ENCODE results near the gene SUN5.

SUN5 gene

DNA sequence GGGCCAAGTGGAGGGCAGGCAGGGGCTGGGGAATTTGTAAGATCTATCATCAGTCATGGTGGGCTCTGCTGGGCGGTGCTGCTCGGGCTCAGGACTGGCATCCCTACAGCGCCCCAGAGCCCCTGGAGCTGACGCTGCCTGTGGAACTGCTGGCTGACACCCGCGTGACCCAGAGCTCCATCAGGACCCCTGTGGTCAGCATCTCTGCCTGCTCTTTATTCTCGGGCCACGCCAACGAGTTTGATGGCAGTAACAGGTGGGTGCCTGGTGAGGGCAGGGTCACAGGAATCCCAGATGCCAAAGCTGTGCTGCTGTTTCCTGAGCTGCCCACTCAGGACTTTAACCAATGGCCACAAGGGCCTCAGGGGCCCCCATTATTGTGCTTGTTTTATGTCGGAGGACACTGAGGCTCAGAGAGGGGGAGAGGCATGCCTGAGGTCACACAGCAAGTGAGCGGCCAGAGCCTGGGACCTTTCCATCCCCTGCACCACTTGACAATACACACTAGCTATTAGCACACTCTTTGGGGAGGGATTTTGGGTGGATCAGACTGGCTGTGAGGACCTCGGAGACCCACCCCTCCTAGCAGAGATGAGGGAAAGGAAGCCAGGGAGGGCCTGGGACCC lies 9.6 kb upstream of the SUN5 start:
- DNase-seq = no peak

DNA sequence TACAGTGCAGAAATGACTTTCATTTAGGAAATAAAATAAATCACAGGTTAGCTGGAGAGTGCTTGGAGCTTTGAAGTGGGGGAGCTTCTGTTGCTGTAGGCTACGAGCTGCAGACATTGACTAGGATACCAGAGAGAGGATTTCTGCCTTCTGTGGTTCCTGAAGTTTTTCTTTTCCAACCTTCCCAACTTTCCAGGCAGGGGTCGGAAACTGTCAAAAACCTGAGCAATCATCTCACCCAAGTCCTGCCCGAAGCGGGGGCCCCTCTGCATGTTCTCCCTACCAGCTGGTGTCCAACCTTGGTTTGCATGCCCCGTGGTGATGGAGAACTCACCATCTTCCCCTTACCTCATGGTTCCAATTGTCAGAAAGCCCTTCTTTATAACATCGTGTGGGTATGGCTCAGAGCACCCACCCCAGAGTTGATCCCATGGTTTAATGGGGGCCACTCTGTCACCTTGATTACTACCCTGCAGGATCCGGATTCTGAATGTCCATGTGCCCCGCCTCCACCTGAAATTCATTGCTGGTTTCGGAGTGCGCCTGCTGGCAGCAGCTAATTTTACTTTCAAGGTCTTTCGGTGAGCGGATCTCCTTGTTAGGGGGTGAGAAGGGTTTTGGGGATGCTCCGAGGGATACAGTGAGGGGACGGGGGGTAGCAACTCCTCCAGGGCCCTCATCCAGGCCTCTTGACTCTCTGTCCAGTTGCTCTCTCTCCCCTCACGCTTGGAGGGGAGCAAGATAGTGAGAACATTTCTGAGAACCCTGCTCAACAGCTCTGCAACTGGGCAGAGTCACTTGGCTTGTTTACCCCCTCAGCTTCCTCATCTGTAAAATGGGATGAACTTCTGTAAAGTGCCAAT lies 8.3 kb upstream of the SUN5 start:
- DNase-seq = no peak

DNA sequence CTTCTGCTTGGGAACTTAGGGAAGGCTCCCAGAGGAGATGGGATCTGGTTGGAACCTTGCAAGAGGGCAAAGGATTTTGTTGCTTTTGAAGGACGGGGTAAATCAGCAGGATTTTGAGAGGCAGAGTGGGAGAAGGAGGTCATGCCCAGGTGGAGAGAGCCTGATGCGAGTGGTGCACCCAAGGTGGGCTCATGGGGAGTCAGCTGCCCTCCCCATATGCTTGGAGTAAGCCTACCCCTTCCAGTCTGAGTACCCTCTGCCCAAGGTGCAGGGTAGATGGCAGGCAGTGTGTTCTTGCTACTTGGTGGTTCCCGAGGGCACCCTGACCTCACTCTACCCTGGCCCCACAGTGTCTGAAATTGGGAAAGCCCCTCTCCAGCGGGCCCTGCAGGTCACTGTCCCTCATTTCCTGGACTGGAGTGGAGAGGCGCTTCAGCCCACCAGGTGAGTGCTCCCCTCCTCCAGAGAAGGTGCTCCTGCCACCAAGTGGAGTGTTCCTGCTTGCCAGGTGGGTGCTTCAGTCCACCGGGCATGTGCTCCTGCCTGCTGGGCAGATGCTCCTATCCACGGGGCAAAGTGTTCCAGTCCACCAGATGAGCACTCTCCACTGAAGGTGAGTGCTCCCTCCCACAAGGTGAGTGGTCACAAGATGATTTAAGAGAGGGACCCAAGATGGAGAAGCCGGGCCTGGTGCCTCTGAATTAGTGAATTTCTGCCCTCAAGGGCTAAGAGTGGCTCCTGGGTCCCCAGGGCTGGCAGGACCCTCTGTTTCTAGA lies 6.6 kb upstream of the SUN5 start:
- DNase-seq = no peak

DNA sequence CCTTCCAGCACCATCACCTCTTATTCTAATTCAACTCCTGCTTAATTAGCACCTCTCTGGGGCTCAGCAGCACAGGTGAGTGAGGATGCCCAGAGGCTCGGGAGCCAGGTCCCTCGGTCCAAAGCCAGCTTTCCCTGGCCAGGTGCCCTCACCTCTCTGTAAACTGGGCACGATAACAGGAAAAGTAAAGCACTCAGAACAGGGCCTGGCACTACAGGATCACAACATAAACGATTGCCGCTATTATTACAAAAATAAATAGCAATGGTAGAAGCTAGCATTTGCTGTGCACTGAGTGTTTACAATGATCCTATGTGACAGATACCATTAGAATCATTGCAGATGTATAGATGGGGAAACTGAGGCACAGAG lies 5.9 kb upstream of the SUN5 start:
- no peak for DNase-seq

DNA sequence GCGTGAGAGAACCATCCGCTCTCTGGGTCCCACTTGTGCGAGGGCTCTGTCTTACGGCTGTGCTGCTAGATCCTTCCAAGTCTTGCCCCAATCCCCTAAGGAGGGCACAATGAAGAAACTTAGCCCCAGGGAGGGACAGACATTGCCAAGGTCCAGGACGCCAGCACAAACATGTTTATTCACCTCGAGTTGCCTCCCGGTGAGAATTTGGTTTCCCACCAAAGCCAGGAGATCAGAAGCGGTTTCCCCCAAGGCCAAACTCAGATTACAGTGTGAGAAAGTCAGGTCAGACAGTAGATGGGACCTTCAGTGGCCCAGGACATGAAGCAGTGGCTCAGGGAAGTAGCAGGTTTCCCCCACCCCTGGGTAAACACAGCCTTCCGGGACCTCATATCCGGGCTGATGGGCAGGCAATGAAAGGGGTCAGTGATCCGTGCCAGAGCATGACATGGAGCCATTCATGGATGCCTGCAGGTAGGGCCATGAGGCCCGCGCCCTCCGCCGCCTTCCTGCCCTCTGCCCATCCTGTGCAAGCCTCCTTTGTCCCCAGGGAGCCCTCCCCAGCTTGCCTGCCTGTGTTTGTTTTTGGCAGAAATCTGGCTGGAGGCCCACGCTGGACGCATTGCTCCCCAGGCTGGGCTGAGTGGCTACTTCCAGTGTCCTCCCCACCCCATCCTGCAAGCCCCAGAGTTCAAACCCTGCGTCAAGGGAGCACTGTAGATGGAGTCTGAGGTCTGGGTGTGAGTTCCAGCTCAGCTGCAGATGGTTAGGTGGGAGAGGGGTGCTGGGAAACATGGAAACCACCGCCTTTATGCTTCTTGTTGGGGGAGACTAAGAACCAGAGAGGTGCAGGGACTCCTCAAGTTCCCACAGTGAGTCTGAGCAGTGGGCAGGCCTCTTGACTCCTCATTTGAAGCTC lies 5.2 kb upstream of the SUN5 start:
- no peak for DNase-seq

DNA sequence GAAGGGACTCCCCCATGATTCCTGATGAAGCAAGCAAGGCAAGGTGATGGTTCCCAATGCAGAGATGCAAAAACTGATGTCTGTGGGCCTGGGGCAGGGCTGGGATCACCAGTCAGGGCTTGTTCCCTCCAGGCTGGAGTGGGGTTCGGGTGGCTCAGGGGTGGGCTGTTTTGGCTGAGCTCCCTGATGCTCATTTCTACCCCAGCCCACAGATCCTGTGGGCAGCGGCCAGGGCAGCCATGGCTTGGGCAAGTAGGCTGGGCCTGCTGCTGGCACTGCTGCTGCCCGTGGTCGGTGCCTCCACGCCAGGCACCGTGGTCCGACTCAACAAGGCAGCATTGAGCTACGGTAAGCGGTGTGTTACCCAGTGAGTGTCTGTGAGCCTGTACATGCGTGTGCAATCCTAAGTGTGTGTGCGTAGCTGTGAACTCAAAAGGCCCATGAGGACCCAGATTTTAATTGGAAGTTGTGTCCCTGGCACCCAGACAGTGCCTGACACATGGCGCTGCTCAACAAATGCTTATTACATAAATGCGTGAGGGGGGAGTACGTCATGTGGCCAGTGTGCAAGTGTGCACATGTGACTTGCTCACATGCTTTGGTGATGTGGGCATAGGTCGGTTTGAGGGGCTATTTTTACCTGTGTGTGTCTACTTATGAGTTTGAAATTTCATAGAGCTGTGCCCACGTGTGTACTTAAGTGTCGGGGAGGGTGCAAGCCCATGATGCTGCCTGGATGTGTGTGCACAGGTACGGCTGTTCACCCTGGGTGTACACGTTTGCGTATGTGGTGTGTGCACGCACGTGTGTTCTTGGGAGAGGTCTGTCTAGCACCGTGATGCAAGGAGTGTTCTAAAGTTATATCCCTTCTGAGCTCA lies 4.3 kb upstream of the SUN5 start:
- DNase-seq = no peak

DNA sequence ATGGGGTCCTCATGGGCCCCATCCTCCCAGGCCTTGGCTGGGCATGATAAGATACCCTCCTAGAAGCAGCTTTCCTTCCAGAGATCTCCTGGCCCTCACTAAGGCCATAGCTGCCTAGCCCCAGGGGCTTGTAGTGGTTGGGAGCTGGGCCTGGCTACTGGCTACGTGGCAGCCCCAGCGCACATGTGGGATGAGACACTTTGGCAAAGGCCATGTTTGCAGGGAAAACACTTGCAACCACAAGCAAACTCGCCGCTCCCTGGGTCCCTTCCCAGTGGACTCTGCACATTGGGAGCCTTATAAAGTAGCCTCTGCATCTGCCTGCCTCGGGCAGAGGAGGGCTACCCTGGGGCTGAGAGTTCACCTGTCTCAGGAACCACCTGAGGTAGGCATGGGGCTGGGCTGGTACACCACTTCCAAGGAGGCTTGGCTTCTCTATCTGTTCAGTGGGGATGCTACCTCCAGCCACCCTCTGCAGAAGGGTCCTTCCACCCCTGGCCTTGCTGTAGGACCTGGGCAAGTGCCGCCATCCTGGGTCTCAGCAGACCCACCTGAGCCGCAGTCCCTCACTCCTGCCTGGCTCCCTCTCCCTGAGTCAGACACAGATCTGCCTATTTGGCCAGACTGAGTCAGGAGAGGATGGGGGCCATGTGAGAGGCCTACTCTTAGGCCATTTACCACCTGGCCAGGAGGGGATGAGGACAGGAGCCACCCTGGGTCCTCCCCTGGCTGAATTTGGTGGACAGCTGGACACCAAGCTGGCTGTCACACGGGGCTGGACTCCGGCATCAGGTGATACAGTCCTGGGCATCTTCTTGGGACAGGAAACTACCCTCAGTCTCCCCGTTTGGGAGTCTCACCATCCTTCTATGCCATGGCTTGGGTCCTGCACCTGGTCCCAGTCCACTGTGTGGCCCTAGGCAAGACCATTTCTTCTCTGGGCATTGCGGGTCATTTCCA lies 3.4 kb upstream of the SUN5 start, which contains the start of gene BPIFB2:
TSS of gene BPIFB2 (plus strand) at position 329 of the 960 bp plus-strand sequence. CDS start 871 bp downstream, outside the sequence.
- no peak for DNase-seq

DNA sequence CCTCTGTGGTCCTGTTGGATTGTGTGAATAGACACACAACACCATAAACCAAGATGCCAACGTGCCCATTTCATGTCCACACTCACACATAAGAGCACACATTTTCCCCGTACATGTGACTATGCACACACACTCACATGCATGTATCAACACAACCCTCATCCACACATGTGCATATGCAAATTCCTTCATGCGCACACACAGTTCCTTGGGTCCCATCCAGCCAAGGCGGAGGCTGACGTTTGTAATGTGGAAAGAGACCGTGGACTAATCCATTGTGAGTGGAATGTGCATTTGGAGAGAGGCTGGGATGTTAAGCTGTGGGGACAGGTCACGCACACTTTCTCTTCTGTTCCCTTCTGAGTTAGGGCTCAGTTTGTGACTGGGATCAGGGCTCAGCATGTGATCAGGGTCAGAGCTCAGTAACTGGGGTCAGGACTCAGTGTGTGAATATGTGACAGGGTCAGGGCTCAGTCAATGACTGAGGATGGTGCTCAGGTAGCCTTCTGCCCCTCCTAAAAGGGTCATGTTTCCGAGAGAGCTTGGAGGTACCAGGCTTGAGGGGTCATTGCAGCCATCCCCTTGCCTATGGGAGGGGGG lies 2.6 kb upstream of the SUN5 start:
- DNase-seq = no peak

DNA sequence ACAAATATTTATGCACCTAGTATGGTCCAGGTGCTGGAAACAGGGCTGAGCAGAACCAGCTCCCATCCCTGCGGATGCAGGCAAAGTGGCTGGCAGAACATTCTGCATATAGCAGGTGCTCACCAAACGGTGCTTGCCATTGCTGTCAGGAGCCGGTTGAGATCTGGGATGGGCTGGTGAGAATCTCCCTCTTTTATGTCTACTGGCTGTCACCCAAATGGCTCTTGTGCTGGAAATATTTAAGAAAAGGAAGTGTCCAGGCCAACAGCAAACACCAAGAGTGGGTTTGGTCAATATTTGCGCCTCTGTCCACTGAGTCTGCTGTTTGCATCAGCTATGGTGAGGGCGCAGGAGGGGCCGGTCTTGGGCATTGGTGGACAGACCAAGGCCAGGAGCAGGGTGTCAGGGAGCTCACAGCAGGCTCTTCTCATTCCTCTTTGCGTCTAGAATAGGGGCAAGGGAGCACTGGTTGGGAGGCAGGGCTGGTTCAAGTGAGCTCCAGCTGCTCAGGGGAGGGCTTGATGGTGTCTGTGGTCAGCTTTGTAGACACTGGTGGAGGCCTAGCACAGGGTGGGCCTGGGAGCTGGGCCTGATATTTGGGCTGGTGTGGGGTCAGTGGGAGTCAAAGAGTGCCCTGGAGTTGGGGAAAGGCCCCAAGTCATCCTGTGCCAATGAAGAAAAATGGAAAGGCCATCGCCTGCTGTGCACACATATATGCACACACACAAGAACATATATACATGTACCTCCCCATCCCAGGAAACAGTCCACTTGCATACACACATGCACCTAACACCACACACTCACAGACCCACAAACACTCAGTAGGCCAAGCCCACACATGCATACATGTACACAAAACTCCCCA lies 1.9 kb upstream of the SUN5 start:
- no peak for DNase-seq

DNA sequence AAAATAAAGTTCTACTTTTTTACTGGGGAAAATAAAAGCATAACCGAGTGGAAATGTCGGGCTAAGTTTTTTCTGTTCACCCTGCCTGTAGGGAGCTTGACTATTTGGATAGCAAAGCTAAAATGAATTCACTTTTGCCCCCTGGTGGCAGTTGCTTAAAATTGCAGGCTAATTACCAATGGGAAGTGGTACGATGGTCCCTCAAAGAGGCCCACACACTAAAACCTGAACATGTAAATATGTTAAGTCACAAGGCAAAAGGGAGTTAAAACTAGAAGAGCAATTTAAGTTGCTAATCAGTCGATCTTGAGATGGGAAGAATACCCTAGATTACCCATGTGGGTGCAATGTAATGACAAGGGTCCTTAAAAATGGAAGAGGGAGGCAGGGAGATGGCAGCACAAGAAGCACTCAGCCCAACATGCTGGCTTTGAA lies 916 bp upstream of the SUN5 start:
- no peak for DNase-seq

DNA sequence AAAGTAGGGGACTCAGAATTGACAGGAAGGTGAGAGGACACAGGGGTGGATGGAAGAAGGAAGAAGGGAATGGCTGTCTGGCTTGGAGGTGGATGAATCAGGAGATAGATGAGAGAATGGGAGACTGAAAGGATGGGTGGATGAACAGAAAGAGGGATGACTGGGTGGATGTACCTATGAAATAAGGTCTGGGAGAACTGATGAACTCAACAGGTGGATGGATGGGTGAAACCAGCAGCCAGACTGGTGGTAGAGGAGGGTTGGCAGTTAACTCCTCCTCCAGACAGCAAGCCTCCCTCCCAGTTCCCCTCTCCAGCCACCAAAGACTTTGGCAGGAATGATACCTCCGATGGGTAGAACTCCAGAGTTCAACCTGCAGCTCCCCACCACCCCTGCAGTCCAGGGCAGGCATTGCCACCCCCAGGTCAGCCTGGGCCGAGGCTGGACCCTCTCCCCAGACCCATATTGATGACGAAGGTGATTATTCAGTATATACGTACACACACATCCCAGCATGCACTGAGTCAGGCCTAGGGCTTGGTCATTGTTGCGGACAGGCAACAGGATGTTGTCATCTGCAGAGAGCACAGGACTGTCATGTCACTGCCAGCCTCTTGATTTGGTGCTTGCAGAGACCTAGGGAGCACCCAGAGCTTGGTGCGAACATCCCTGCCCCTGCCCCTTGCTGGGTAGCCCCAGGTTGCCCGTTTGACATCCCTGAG lies 2.0 kb downstream of the SUN5 start:
- no peak for DNase-seq

DNA sequence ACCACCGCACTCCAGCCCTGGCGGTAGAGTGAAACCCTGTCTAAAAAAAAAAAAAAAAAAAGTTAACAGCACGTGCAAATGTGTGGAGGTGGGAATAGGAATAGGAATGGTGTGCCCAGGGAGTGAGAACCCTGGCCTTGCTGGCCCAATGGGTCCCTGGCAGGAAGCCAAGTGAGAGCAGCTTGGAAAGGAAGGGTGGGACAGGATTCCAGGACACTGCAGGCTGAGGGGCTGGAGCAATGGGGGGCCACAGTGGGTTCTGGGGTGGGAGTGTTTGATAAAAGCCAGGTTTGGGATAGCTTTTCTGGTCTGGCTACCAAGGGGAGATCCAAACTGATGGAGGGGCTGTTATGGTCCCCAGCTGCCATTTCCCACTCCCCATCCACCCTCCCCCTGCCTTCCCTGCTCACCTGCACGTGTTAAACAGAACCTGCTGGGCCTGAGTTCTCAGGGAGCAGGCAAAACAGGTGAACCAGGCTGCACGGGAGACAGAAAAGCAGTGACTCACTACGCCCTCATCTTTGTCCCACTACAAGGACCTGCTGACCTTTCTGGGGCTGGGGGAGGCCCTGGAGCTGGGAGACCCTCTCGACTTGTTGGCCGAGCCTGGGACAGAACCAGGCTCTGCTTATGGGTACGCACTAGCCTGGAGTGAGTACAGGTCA lies 3.3 kb downstream of the SUN5 start:
- DNase-seq = no peak

DNA sequence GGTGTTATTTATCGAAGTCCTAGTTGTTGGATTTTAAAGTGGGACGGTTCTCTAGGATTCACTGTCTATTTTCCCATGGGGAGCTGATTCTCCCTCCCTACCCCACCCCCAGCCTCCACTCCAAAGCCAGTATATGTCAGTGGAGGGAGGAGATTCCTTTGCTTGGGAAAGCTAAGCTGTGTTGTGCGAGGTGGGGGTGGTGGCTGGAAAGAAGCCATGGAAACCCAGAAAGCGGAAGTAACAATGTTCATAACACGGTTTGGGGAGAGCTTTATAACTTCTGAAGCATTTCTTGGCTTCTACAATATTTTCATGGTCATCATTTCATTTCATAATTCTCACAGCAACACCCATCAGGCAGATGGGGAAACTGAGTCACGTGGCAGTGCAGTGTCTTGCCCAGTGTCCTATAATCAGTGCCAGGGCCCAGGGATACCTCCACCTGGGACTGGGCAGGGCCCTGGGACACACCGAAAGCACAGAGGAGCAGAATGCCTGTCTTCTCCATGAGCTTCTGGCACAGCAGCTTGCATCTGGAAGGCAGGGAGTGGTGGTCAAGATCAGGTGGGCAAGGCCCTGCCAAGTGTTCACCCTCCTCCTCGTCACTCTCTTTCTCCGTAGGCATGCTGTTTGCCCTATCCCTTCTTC lies 4.5 kb downstream of the SUN5 start:
- no peak for DNase-seq

DNA sequence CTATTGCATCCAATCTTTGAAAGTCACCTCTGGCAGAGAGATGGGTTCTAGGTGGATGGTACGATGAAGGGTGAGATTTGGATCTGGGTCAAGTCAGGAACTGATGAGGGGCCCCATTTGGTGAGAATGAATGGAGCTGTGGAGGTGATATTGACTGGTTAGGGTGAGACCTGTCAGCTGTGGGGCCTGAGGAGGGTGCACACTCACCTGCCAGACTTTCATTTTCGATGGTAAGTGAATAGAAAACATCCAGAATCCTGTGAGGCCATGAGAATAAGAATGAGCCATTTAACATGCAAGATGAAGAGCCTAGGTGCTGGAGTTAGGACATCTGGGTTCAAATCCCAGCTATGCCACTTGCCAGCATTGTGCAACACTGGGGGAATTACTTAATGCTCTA lies 6.8 kb downstream of the SUN5 start:
- no peak for DNase-seq

DNA sequence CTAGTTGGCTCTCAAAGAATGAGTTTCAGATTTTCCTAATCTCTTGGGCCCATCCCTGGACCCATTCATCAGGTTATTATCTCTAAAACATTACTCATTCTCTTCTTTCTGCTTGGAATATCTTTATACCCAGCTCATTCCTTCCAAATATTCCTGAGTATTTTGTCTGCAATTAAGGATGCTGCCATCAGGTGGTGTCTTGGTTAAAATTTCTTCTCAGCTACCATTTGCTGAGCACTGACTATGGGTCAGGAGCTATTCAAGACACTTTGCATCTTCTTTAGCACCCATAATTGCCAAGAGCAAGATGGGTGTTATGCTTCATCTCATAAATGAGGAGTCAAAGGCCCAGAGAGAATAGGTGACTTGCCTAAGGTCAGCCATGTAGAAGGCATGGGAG lies 8.4 kb downstream of the SUN5 start:
- no peak for DNase-seq

DNA sequence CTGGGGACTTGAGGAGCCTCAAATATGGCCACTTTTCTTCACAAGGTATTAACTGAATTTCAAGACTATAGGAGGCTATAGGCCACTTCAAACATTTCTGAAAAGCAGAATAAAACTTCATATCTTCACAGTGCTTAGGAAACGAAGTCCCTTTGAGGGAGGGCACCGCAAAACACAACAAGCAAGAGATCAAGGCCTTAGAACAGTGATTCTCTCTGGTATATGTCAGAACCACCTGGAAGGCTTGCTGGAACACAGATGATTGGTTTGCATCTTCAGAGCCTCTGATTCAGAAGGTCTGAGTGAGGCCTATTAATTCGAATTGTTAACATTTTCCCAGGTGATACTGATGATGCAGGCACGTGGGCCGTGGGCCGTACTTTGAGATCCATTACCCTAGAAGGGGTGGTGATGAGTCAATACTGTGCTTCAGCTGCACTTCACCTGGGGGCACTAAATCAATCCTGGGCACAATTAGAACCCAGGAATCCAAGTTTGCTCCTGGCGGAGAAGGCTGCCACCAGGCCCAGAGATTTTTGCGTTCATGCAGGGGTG lies 10.7 kb downstream of the SUN5 start:
- no peak for DNase-seq
